AG04450 (cell line): ENCODE results near the gene BTBD9. TPM values are rescaled to one million over a fixed set of nuclear protein-coding genes. Genes with fewer than 3 reads are reported as not detected.

Source experiments
- CTCF ChIA-PET: fragments of 300-600, 350-600 bp; formaldehyde crosslinking; extraction: SDS; loops from one replicate; lab custom pipeline; 2022; ENCODE audit warnings: antibody characterized with exemption, inconsistent platforms; lab: Charles Lee
- POLR2A ChIA-PET: fragments of 350-600 bp; formaldehyde crosslinking; extraction: SDS; loops from one replicate; lab custom pipeline; 2021; ENCODE audit warnings: antibody characterized with exemption, inconsistent platforms; lab: Yijun Ruan, JAX
- DNase-seq: peaks from one replicate; pipeline ENCODE4 v3.0.0-alpha.2; 2011; ENCODE audit warnings: low read depth, low spot score
- H3K27ac ChIP-seq: one replicate; pipeline ENCODE4 v1.5.1; 2012; ENCODE audit warnings: low read depth, low read length, control low read depth
- H3K27me3 ChIP-seq: one replicate; pipeline ENCODE4 v1.6.0; 2012; ENCODE audit warnings: low read length; ENCODE audit not compliant: control insufficient read depth, insufficient read depth
- H3K4me3 ChIP-seq: 2 replicates; pipeline ENCODE4 v1.5.1; 2011; ENCODE audit warnings: mild to moderate bottlenecking, low read depth, low read length, control low read depth
- H3K9me3 ChIP-seq: 2 replicates; pipeline ENCODE4 v1.5.1; 2012; ENCODE audit warnings: low read length; ENCODE audit not compliant: control insufficient read depth, insufficient read depth
- polyA plus RNA-seq: library from polyadenylated mRNA; depleted of rRNA; stranded (reverse); fragments of >200 nt; gene quantifications from 2 replicates; pipeline ENCODE4 v1.2.3, GENCODE V29; 2011
- TF ChIP-seq, protein P1 (sequence below): IDR thresholded peaks from 2 replicates; pipeline ENCODE4 v1.5.1; 2011; ENCODE audit warnings: low read depth, low read length, control low read depth, inconsistent platforms

BTBD9 gene
- polyA plus RNA-seq, 1 experiment = 7.2 TPM

DNA sequence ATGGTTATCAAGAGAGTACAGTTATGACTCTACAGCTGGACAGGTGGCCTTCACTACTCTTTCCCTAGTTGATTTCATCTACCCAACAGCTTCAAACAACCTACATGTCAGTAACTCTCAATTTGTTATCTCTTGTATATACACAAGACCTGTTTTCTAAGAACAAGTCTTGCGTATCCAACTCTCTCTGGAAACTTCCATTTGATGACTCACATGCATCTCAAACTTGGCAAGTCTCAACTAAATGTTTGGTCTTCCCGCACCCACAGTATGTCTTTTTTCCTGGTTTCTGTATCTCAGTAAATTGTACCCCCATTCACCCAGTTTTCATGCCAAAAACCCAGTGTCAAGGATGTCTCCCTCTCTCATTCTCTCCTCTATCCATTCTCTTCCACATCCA, 97.7 kb downstream of the BTBD9 start:
- Histone ChIP-seq H3K4me3 (no peak overlapping the region), H3K9me3 (no peaks in the 10 kb centered on the region), H3K27ac (no peak overlapping the region), H3K27me3 (no peaks in the 10 kb centered on the region)
- ChIA-PET CTCF (no interaction called here), POLR2A (no interaction called here)
- TF ChIP-seq, protein P1, sequence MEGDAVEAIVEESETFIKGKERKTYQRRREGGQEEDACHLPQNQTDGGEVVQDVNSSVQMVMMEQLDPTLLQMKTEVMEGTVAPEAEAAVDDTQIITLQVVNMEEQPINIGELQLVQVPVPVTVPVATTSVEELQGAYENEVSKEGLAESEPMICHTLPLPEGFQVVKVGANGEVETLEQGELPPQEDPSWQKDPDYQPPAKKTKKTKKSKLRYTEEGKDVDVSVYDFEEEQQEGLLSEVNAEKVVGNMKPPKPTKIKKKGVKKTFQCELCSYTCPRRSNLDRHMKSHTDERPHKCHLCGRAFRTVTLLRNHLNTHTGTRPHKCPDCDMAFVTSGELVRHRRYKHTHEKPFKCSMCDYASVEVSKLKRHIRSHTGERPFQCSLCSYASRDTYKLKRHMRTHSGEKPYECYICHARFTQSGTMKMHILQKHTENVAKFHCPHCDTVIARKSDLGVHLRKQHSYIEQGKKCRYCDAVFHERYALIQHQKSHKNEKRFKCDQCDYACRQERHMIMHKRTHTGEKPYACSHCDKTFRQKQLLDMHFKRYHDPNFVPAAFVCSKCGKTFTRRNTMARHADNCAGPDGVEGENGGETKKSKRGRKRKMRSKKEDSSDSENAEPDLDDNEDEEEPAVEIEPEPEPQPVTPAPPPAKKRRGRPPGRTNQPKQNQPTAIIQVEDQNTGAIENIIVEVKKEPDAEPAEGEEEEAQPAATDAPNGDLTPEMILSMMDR = no peak
- DNase-seq = peak; percentile 33

DNA sequence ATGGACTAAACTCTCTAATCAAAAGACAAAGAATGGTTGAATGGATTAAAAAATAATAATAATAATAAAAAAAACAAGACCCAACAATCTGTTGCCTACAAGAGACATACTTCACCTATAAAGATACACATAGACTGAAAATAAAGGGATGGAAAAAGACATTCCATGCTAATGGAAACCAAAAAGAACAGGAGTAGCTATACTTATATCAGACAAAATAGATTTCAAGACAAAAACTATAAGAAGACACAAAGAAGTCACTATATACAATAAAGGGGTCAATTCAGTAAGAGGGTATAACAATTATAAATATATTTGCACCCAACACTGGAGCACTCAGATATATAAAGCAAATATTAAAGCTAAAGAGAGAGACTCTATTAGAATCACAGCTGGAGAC, 106.7 kb downstream of the BTBD9 start:
- POLR2A ChIA-PET = no interaction called here
- H3K27ac ChIP-seq = no peak overlapping the region
- TF ChIP-seq, protein P1 = no peak
- H3K4me3 ChIP-seq = no peak overlapping the region
- H3K27me3 ChIP-seq = no peaks in the 10 kb centered on the region
- no peak for DNase-seq
- H3K9me3 ChIP-seq = no peaks in the 10 kb centered on the region; the same call in 1 of the 2 replicates
- CTCF ChIA-PET = no interaction called here

DNA sequence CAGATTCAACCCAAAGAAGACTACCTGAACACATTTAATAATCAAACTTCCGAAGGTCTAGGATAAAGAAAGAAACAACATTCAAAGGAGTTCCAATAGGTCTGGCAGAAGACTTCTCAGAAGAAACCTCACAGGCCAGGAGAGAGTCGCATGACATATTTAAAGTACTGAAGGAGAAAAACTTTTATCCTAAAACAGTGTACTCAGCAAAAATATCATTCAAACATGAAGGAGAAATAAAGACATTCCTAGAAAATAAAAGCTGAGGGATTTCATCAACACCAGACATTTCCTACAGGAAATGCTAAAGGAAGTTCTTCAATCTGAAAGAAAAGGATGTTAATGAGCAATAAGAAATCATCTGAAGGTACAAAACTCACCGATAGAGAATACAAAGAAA, 108.6 kb downstream of the BTBD9 start:
- POLR2A ChIA-PET = no interaction called here

DNA sequence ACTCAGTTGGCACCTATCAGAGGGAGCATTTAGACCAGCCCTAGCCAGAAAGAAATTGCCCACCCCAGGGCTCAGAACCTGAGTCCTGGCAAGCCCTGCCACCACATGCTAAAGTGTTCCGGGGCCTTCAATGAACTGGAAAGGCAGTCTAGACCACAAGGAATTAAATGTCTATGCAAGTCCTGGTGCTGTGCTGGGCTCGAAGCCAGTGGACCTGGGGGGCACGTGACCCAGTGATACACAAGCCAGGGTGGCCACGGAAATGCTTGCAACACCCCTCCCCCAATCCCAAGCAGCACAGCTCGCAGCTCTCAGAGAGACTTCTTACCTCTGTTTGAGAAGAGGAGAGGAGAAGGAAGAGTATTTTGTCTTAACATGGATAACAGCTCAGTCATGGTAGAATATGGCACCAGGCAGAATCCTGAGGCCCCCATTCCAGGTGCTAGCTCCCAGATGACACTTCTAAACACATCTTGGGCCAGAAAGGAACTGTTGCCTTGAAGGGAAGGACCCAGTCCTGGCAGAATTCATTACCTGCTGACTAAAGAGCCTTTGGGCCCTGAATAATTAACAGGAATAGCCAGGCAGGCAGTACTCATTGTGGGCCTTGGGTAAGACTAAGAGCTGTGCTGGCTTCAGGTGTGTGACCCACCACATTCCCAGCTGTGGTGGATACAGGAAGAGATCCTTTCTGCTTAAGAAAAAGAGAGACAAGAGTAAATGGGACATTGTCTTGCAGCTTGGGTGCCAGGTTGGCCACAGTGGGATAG, 111.3 kb downstream of the BTBD9 start:
- Histone ChIP-seq H3K9me3 (peaks cover 8% of the 10 kb centered on the region), H3K27me3 (no peaks in the 10 kb centered on the region), H3K4me3 (no peak overlapping the region), H3K27ac (no peak overlapping the region)
- TF ChIP-seq, protein P1 = no peak
- POLR2A ChIA-PET = no interaction called here
- no peak for DNase-seq
- CTCF ChIA-PET = no interaction called here

More for the DNA sequence above, 108.6 kb downstream of the BTBD9 start:
- CTCF ChIA-PET = no interaction called here
- Histone ChIP-seq H3K27me3 (no peaks in the 10 kb centered on the region), H3K27ac (no peak overlapping the region), H3K4me3 (no peak overlapping the region), H3K9me3 (peaks cover 4% of the 10 kb centered on the region)
- TF ChIP-seq, protein P1 = no peak
- DNase-seq = no peak

DNA sequence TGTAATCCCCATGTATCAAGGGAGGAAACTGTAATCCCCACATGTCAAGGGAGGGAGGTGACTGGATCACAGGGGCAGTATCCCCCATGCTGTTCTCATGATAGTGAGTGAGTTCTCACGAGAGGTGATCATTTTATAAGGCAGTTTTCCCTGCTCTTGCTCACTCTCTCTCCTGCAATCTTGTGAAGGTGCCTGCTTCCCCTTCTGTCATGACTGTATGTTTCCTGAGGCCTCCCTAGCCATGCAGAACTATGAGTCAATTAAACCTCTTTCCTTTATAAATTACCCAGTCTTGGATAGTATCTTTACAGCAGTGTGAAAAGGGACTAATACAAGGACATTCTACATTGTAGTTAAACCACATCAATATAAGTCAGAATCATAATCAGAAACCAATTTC, 112.4 kb downstream of the BTBD9 start:
- CTCF ChIA-PET = no interaction called here

More for the DNA sequence above, 112.4 kb downstream of the BTBD9 start:
- Histone ChIP-seq H3K9me3 (peaks cover 8% of the 10 kb centered on the region), H3K27me3 (no peaks in the 10 kb centered on the region), H3K27ac (no peak overlapping the region), H3K4me3 (no peak overlapping the region)
- DNase-seq = no peak
- POLR2A ChIA-PET = no interaction called here
- TF ChIP-seq, protein P1 = no peak
